SU-DHL-6 (cell line): ENCODE results near the gene PEAK3.

ENCODE experiments used
- EZH2phosphoT487 ChIP-seq: fragments of 200-600 bp; sonication (generic), shearing (Covaris generic); conservative IDR thresholded peaks from 2 replicates; pipeline ENCODE4 v1.6.1; 2018; ENCODE audit warnings: mild to moderate bottlenecking, antibody characterized with exemption, low read length, moderate library complexity, mixed read lengths
- TF ChIP-seq, protein P1 (sequence below): fragments of 200-600 bp; sonication (generic); IDR thresholded peaks from one replicate; pipeline ENCODE4 v1.5.1; 2017; ENCODE audit warnings: antibody characterized with exemption, mild to moderate bottlenecking, low read length, moderate library complexity; ENCODE audit not compliant: insufficient read depth, poor library complexity, severe bottlenecking

DNA sequence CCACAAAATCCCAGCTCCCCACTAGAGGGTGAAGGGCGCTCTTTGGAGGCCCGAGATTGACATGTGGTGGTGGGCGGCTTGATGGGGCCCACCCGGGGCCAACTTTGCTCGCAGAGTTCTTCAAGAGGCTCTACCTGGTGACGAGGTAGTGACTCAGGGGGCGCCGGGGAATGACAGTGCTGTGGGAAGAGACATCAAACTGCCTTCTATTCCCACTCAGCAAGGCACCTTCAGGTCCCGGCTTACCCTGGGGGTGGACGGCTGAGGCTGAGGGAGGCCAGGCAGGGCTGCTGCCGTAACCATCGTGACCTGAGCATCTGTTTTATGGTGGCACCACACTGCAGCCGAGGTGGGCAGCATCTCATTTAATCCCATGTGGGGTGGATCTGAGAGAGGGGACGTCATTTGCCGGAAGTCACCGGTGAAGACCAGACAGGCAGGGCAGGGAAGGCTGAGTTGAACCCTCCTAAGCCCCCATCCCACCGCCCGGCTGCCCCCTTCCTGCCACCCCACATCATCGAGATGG is 24.4 kb upstream of the PEAK3 start:
- TF ChIP-seq, protein P1, sequence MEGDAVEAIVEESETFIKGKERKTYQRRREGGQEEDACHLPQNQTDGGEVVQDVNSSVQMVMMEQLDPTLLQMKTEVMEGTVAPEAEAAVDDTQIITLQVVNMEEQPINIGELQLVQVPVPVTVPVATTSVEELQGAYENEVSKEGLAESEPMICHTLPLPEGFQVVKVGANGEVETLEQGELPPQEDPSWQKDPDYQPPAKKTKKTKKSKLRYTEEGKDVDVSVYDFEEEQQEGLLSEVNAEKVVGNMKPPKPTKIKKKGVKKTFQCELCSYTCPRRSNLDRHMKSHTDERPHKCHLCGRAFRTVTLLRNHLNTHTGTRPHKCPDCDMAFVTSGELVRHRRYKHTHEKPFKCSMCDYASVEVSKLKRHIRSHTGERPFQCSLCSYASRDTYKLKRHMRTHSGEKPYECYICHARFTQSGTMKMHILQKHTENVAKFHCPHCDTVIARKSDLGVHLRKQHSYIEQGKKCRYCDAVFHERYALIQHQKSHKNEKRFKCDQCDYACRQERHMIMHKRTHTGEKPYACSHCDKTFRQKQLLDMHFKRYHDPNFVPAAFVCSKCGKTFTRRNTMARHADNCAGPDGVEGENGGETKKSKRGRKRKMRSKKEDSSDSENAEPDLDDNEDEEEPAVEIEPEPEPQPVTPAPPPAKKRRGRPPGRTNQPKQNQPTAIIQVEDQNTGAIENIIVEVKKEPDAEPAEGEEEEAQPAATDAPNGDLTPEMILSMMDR, result no peak
- TF ChIP-seq EZH2phosphoT487, result no peak
